T-helper 17 cell (primary cell): ENCODE measurements around the gene TCF19. TPM values are rescaled to one million over a fixed set of nuclear protein-coding genes. Genes with fewer than 3 reads are reported as not detected.

Experiments
- ATAC-seq: fragments of 150-1000 bp; cut with Tn5 transposase; 2 replicates; pipeline ENCODE4 v1.10.0; 2021; ENCODE audit warnings: mild to moderate bottlenecking, moderate library complexity
- DNase-seq, 3 donors: peaks; one replicate each; pipeline versions ENCODE4 v3.0.0 to v3.0.0-alpha.2; 2020 to 2021
- H3K9me3 ChIP-seq: one replicate; pipeline ENCODE4 v1.7.0; 2013; ENCODE audit warnings: low read length, mild to moderate bottlenecking; ENCODE audit not compliant: control insufficient read depth, poor library complexity, severe bottlenecking
- H3K27ac Mint-ChIP-seq: one replicate; pipeline ENCODE4 v1.8.0; 2022; ENCODE audit warnings: mild to moderate bottlenecking, moderate library complexity, mixed read lengths
- H3K27me3 Mint-ChIP-seq: one replicate; pipeline ENCODE4 v1.8.0; 2022; ENCODE audit warnings: mixed read lengths
- H3K36me3 Mint-ChIP-seq: one replicate; pipeline ENCODE4 v1.8.0; 2022; ENCODE audit warnings: low read depth, mixed read lengths
- H3K4me1 Mint-ChIP-seq: one replicate; pipeline ENCODE4 v1.8.0; 2022; ENCODE audit warnings: mild to moderate bottlenecking, mixed read lengths
- H3K4me3 Mint-ChIP-seq: one replicate; pipeline ENCODE4 v1.8.0; 2022; ENCODE audit warnings: mild to moderate bottlenecking, moderate library complexity, mixed read lengths
- total RNA-seq, 4 donors: library from RNA in 2 of 4; stranded (reverse) in 2 of 4; gene quantifications; one replicate each; pipeline ENCODE4 v1.2.3 and lab custom pipeline; 2022 to 2026

TCF19 gene
- total RNA-seq, 2 donors from 2014 or later, result 3.7 to 4.1 TPM

DNA sequence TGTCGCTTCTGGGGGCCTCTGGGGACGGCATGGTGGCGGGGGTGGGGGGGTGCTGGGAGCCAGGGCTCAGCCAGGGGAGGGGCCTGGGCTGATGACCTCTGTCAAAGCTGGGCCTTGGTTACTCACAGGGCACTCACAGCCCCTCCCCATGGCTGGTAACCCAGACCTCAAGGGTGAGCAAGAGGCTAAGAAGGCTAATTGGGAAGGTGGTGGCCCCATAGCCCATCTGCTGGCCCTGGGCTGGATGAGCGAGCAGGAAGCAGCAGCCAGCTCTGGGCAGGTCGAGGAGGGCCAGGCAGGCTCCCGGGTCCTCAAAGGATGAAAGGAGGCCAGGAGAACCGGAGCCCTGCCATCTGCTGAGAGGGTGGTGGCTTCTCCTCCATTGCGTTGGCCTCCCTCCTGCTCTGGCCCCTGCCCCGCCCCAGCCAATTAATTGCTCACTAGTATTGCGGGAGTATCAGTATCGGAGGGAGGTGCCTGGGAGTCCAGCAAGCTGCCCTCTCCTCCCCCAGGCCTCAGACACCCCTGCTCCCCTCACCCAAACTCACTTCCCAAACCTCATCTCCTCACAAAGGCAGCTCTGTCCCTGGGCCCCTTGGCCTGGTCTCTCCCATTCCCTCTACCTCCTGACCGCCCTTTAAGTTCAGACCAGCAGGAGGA, 37.1 kb upstream of the TCF19 start:
- no peak overlapping the region for H3K4me3 Mint-ChIP-seq
- peaks cover 8% of the 10 kb centered on the region for H3K4me1 Mint-ChIP-seq
- no peaks in the 10 kb centered on the region for H3K9me3 ChIP-seq
- H3K27ac Mint-ChIP-seq, result no peak overlapping the region
- ATAC-seq (no peak), DNase-seq (no peak)
- H3K36me3 Mint-ChIP-seq, result peaks cover 2% of the 10 kb centered on the region
- H3K27me3 Mint-ChIP-seq, result peaks cover 31% of the 10 kb centered on the region

DNA sequence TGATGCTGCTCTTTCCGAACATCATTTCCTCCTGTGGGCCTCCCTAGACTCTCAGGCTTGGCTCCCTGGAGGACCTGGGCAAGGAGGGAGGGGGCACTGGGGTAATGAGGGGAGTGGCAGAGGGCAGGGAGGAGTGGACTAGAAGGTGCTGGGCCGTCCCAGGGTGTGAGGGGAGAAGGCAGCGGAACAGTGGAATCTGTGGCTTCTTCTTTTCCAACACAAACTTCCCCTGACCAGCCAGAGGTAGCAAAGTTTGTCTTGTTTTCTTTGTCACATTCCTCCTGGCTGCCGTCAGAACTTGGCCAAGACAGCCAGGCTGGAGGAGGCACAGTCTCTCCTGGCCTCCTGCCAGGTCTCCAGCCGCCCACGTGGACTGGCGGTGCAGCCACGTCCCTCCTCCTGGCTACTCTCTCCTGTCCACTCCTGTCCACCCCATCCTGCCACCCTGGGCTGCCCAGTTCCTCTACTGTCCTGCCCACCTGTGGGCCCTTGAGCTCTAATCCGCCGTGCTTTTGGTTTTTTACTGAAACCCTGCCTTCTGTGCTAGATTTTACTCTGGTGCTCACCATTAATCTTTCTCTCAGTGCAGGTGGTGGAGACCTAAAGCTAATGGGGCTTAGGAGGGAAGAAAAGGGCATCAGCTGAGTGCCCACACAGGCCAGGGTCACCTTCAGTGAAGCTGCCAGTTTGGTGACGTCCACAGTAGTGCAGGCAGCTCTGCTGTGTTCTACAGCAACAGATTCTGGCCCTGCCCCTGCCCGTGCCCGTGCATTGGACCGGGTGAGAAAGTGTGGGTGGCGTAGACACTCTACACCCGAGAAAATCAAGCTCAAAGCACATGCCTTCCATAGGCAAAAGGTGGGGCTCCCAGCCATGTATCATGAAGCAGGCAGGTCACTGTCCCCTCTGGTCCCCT, 35.3 kb upstream of the TCF19 start:
- Mint-ChIP-seq H3K4me1 (peaks cover 11% of the 10 kb centered on the region), H3K36me3 (peaks cover 2% of the 10 kb centered on the region), H3K4me3 (no peak overlapping the region), H3K27ac (peak overlapping the region; percentile 41), H3K27me3 (peaks cover 23% of the 10 kb centered on the region)
- no peak for DNase-seq
- no peak for ATAC-seq
- no peaks in the 10 kb centered on the region for H3K9me3 ChIP-seq

DNA sequence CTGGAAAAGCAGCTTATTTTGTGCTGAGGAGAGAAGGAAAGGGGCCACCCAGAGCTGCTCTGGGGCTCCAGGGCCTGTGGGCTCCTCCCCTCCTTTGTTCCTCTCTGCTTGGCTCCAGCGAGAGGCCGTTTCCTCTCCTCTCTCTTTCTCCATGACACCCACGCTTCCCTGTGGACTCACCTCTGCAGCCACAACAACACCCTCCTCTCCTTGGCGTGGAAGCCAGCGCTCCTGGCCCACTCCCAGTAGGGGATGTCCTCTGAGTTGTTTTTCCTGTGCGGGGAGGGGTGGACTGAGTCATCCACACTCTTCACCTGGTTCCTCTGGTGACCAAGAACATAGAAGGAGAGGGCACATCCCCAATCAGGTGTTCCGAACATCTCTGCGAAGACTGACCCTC, 33.2 kb upstream of the TCF19 start:
- Mint-ChIP-seq H3K4me1 (peaks cover 11% of the 10 kb centered on the region), H3K27ac (no peak overlapping the region), H3K27me3 (peaks cover 20% of the 10 kb centered on the region), H3K36me3 (no peaks in the 10 kb centered on the region), H3K4me3 (no peak overlapping the region)
- ATAC-seq (no peak), DNase-seq (no peak)
- H3K9me3 ChIP-seq, result no peaks in the 10 kb centered on the region

DNA sequence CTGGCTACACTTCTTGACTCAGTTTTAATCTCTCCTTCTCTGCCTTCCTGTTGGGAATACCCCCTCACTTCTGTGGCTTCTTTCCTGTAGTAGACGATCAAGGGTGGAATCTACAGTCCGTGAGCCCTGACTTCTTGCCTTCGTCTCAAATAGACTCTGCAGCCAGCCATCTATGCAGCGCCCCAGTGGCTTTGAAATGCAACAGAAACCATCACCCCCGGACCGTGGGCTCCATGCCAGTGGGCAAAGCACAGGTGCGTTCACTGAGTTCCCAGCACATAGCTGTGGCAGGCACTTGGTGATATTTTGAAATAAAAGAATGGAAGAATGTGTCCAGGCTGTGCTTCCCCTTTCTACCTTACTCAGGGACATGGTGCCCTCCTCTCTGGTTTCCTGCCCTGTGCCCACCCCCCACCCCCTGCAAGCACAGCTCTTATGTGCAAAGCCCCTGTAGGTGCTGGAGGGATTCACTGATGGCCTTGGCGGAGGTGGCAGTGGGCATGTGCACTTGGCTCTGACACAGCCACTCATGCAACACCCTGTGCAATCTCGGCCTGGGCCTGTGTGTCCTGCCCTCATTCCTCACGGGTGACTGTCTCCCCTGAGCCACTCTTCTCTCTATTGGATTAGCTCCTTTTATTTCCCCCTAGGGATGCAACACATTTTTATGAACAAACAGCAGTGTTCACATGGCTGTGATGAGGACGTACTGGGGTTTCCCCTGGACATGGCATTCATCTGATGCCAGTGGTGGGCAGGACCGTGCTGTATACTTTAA, 32.6 kb upstream of the TCF19 start:
- H3K9me3 ChIP-seq, result no peaks in the 10 kb centered on the region
- Mint-ChIP-seq H3K36me3 (no peaks in the 10 kb centered on the region), H3K4me1 (peaks cover 11% of the 10 kb centered on the region), H3K4me3 (no peak overlapping the region), H3K27ac (no peak overlapping the region), H3K27me3 (peaks cover 20% of the 10 kb centered on the region)
- no peak for ATAC-seq
- no peak for DNase-seq

DNA sequence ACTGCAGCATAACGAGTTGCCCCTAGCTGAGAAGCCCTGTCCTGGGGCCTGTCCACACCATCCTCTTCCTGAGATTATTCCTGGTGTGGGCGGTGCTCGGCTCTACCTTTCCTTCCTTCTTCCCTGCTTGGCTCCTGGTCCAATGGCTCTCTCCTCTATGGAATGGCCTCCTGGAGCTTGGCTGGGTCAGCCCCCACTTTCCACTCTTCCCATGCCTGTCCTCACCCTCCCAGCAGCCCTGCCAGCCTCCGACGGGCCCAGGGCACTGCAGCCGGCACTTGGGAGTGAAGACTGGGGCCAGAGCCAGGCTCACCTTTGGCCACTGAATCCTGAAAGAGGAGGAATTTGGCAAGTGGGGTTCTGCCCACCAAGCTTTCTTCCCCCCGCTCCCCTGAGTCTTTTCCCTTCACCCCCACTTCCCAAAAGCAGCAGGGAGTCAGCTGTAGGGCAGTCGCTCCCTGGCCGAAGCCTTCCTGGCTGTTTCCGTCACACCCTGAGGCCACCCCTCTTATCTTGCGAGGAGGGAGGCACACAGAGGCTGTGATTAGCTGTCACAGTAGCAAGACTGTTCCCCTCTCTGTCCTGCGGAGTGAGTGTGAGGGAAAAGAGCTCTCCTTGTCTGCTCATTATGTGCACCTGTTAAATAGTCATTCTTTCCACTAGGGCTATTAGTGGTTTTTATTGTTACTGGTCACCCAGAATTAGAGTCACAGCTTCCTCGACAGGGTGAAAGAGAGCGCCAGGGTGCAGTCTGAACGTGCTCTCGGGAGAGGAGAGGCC, 31.8 kb upstream of the TCF19 start:
- no peaks in the 10 kb centered on the region for H3K9me3 ChIP-seq
- DNase-seq (no peak), ATAC-seq (no peak)
- no peaks in the 10 kb centered on the region for H3K36me3 Mint-ChIP-seq
- H3K27ac Mint-ChIP-seq, result no peak overlapping the region
- no peak overlapping the region for H3K4me3 Mint-ChIP-seq
- peaks cover 20% of the 10 kb centered on the region for H3K27me3 Mint-ChIP-seq
- peaks cover 11% of the 10 kb centered on the region for H3K4me1 Mint-ChIP-seq

DNA sequence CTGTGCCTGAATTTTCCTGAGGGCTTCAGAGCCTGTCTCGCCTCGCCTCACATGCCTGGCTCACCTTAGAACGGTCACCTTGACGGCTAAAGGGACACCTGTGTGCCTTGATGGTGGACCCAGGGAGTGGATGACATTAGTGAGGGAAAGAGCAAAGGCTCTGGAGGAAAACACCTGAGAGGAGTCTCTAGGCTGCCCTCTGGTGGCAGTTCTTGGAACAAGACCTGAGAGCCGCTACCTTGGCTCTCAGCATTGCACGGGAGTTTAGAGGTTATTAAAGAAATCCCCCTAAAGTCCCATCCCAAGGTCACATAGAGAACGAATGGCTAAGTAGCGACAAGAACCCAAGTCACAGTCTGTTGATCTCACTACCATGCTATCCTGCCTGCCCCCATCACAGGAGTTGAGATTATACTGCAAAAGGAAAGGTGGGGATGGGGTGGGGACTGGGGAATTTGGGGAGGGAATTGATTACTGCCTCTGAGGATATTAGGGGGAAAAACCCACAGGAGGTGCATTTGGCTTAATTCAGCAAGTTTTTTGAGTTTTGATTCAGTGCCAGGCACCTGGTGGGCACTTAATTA, 30.2 kb upstream of the TCF19 start:
- H3K27me3 Mint-ChIP-seq, result peaks cover 20% of the 10 kb centered on the region
- H3K9me3 ChIP-seq, result no peaks in the 10 kb centered on the region
- H3K27ac Mint-ChIP-seq, result peak overlapping the region; percentile 80
- H3K36me3 Mint-ChIP-seq, result no peaks in the 10 kb centered on the region
- no peak overlapping the region for H3K4me3 Mint-ChIP-seq
- H3K4me1 Mint-ChIP-seq, result peaks cover 11% of the 10 kb centered on the region
- ATAC-seq (peak; percentile 86), DNase-seq (peak; percentile 53 to 75 (median 57))

DNA sequence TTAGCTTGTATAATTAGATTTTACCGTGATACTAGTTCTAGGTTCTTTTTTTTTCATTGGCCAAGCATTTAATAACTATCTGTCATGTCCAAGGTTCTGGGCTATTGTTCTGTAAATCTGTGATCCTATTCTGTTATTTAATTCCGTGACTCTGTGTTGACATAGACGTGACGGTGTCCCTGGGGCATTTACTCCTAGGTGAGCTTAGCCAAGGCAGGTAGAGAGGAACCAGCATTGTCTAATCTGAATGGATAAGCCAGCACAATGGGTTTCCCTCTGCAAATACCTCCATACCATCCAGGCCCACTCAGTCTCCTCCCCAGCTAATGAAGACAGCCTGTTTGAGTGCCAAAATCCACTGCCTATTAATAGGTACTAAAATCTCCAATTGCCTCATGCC, 29.3 kb upstream of the TCF19 start:
- ATAC-seq, result no peak
- Mint-ChIP-seq H3K4me3 (no peak overlapping the region), H3K36me3 (no peaks in the 10 kb centered on the region), H3K27me3 (peaks cover 13% of the 10 kb centered on the region), H3K27ac (no peak overlapping the region), H3K4me1 (peaks cover 9% of the 10 kb centered on the region)
- no peaks in the 10 kb centered on the region for H3K9me3 ChIP-seq
- DNase-seq, result no peak

DNA sequence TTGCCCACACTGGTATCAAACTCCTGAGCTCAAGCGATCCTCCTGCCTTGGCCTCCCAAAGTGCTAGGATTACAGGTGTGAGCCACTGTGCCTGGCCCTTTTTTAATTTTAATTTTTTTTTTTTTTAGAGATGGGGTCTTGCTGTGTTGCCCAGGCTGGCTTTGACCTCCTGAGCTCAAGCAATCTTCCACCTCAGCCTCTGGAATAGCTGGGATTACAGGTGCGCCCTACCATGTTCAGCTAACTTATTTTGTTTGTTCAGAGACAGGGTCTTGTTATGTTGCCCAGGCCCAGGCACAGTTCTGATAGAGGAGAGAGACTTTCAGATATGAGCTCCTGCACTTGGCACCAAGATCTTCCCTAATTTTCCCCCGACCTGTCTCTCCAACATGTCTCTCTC, 27.6 kb upstream of the TCF19 start:
- Mint-ChIP-seq H3K27me3 (peaks cover 13% of the 10 kb centered on the region), H3K4me1 (peaks cover 6% of the 10 kb centered on the region), H3K4me3 (no peak overlapping the region), H3K27ac (no peak overlapping the region), H3K36me3 (no peaks in the 10 kb centered on the region)
- ATAC-seq (no peak), DNase-seq (no peak)
- H3K9me3 ChIP-seq, result no peaks in the 10 kb centered on the region

DNA sequence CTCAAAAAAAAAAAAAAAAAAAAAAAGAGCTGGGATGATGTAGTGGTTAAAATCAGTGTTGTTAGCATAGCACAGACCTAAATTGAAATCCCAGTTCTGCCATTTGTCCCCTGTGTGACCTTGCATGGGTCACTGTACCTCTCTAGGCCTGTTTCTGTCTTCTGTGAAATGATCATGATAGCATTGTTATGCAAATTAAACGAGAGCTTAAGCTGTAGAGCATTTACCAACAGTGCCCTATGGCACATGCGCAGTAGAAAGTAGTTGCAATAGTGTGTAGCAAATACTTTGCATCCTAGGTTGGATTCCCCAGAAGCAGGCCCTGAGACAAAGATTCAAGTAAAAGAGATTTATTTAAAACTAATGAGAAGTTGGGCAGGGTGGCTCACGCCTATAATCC, 26.8 kb upstream of the TCF19 start:
- no peak overlapping the region for H3K4me3 Mint-ChIP-seq
- H3K36me3 Mint-ChIP-seq, result no peaks in the 10 kb centered on the region
- DNase-seq (no peak), ATAC-seq (no peak)
- H3K9me3 ChIP-seq, result no peaks in the 10 kb centered on the region
- H3K4me1 Mint-ChIP-seq, result peaks cover 6% of the 10 kb centered on the region
- peaks cover 13% of the 10 kb centered on the region for H3K27me3 Mint-ChIP-seq
- no peak overlapping the region for H3K27ac Mint-ChIP-seq

DNA sequence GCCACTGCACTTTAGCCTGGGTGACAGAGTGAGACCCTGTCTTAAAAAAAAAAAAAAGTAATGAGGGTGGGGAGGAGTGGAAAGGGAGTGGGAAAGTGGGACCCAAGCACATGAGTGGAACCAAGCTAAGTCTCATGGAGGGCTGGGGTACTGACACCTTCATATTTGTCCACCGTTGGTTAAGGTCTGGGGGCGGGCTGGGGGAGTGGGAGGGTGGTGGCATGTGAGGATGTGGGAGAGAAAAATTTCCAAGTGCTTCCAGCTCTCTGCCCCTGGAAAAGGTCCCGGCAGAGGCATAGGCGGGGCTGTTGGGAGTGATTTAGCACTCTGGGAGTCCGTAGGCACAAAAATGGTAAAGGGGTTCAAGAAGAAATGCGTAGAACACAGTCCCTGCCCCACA, 25.6 kb upstream of the TCF19 start:
- Mint-ChIP-seq H3K27me3 (peaks cover 11% of the 10 kb centered on the region), H3K4me1 (peaks cover 9% of the 10 kb centered on the region), H3K27ac (no peak overlapping the region), H3K36me3 (peaks cover 3% of the 10 kb centered on the region), H3K4me3 (no peak overlapping the region)
- ATAC-seq (no peak), DNase-seq (no peak)
- no peaks in the 10 kb centered on the region for H3K9me3 ChIP-seq

DNA sequence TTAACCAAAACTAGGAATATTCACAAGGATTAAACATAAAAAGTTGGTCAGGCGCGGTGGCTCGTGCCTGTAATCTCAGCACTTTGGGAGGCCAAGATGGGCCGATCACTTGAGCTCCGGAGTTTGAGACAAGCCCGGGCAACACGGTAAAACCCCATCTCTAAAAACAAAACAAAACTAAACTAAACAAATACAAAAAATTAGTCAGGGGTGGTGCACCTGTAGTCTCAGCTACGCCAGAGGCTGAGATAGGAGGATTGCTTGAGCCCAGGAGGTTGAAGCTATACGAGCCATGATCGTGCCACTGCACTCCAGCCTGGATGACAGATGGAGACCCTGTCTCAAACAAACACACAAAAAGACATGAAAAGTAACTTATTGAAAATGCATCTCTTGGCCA, 22.7 kb upstream of the TCF19 start:
- H3K4me1 Mint-ChIP-seq, result peaks cover 3% of the 10 kb centered on the region
- DNase-seq, result no peak

DNA sequence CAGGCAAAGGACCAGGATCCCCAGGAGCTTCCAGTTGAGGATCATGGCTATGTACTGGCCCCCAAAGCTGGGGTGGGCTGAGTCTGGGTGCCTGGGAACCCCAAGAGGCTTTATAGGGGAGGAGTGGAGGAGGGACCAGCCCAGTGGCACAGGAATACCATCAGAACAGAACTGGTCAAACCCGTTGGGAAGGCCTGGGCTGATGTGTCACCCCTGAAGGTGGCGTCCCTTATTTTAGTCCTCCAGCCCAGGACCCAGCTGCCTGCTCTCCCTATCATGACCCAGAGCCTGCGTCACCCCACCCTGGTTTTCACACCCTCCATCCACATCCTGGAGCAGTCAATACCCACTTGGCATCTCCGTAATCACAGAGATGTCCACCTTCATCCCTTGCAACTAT, 19.4 kb upstream of the TCF19 start, which contains the start of gene PSORS1C2:
PSORS1C2 (minus strand) TSS at position 85 of the 400 bp plus-strand sequence; CDS start at position 45, 40 bp downstream.
- Mint-ChIP-seq H3K27ac (peak within 1 kb of the TSS; percentile 87), H3K36me3 (peaks cover 3% of the 10 kb centered on the region), H3K4me3 (peak within 1 kb of the TSS; percentile 67), H3K27me3 (no peaks in the 10 kb centered on the region), H3K4me1 (peaks cover 6% of the 10 kb centered on the region)
- DNase-seq, result no peak
- ATAC-seq, result no peak
- no peaks in the 10 kb centered on the region for H3K9me3 ChIP-seq

More for the DNA sequence above, 22.7 kb upstream of the TCF19 start:
- no peaks in the 10 kb centered on the region for H3K27me3 Mint-ChIP-seq
- H3K4me3 Mint-ChIP-seq, result no peak overlapping the region
- H3K9me3 ChIP-seq, result no peaks in the 10 kb centered on the region
- no peak for ATAC-seq
- H3K27ac Mint-ChIP-seq, result no peak overlapping the region
- peaks cover 3% of the 10 kb centered on the region for H3K36me3 Mint-ChIP-seq
